Activated CD4-positive, alpha-beta memory T cell treated with anti-CD3 and anti-CD28 coated beads for 36 hours (primary cell): ENCODE measurements around the gene ATL2. TPM values are rescaled to one million over a fixed set of nuclear protein-coding genes. Genes with fewer than 3 reads are reported as not detected.
"Not testable (repeated sequence)": the region's sequence is repeated elsewhere in the genome, so short reads cannot be mapped to it uniquely, and the experiment has no call there.

Experiments used
- CTCF ChIA-PET: fragments of 350-600 bp; sonication (Branson Sonifier 250); formaldehyde crosslinking; loops from one replicate; lab custom pipeline; 2021; ENCODE audit warnings: antibody characterized with exemption, inconsistent platforms; lab: Charles Lee
- POLR2A ChIA-PET: fragments of 350-600 bp; sonication (Branson Sonifier 250); formaldehyde crosslinking; loops from one replicate; lab custom pipeline; 2021; ENCODE audit warnings: antibody characterized with exemption; lab: Charles Lee
- DNase-seq: peaks from one replicate; pipeline ENCODE4 v3.0.0-alpha.2; 2020
- H3K27ac Mint-ChIP-seq: one replicate; pipeline ENCODE4 v1.8.0; 2021; ENCODE audit warnings: mixed read lengths
- H3K27me3 Mint-ChIP-seq: one replicate; pipeline ENCODE4 v1.8.0; 2021; ENCODE audit warnings: mixed read lengths
- H3K36me3 Mint-ChIP-seq: one replicate; pipeline ENCODE4 v1.8.0; 2021; ENCODE audit warnings: mixed read lengths
- H3K4me1 Mint-ChIP-seq: one replicate; pipeline ENCODE4 v1.8.0; 2021; ENCODE audit warnings: low read depth, mixed read lengths
- H3K4me3 Mint-ChIP-seq: one replicate; pipeline ENCODE4 v1.8.0; 2021; ENCODE audit warnings: mild to moderate bottlenecking, mixed read lengths
- H3K9me3 Mint-ChIP-seq: one replicate; pipeline ENCODE4 v1.8.0; 2021; ENCODE audit warnings: mixed read lengths
- intact Hi-C: fragments of 100-400 bp; cut with micrococcal nuclease; formaldehyde crosslinking; loops from one replicate; pipeline ENCODE4 v1.15.1; 2023
- total RNA-seq, 2 experiments: library from RNA; stranded (reverse); gene quantifications; one replicate each; pipeline ENCODE4 v1.2.3, GENCODE V29; 2021

Gene ATL2
- 10 to 100 TPM; 51.3 to 53.9 TPM for total RNA-seq

DNA sequence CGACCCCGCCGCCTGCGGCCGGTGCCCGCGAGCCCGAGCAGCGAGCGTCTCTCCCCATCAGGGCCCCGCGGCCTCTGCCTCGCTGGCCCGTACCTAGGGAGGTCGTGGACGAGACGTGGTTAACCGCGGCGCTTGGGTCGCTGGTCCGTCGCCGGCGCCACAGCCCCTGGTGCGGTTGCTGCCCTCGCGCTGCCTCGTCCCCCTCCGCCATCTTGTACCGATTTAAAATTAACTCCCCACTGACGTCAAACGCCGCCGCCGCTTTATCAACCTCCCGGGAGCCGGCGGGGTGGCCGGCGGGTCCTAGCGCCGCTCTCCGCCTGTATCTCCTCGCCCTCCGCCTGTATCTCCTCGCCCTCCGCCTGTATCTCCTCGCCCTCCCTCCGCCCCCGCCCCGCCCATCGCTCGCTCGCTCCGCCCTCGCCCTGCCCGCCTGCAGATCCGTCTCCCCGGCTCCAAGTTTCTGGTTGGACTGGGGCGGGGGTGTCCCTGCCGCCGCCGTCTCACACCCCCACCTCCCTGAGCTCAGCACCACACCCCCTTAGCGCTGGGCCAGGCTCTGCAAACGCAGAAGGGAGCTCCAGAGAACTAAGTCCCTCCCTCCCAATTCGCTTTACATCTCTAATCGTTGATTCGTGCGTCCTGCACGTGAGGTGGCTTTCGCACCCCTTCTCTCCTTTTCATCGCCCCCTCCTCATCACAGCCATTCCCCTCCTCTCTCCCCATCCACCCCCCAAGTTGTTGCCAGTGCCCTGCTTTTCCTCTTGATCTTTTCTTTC, at the start of gene ATL2:
Gene ATL2, minus strand, starts transcription at position 224 of the 779 bp plus-strand sequence. Its CDS starts 13 bp downstream, at position 211.
- intact Hi-C loops, result loop anchor here (1.0 to 5.0 kb wide), 5 partner anchors 85 to 745 kb away; partner anchors contain the start of genes CYP1B1 and SOS1
- no peaks in the 10 kb centered on the region for H3K27me3 Mint-ChIP-seq
- no peaks in the 10 kb centered on the region for H3K9me3 Mint-ChIP-seq
- H3K4me3 Mint-ChIP-seq, result peak within 1 kb of the TSS; percentile 83
- CTCF ChIA-PET, result interaction anchor here (0.9 to 4.2 kb wide), 8 partner anchors 10 to 131 kb away, joined by 3 to 38 read pairs (median 6); no protein-coding TSS in a partner anchor
- POLR2A ChIA-PET, result interaction anchor here (0.7 to 2.0 kb wide), 10 partner anchors 10 to 374 kb away, joined by 3 to 8 read pairs (median 3); partner anchors contain the start of gene SRSF7
- peaks cover 55% of the 10 kb centered on the region for H3K4me1 Mint-ChIP-seq
- H3K36me3 Mint-ChIP-seq, result no peaks in the 10 kb centered on the region
- H3K27ac Mint-ChIP-seq, result peak within 1 kb of the TSS; percentile 81
- DNase-seq, result peak; percentile 97

DNA sequence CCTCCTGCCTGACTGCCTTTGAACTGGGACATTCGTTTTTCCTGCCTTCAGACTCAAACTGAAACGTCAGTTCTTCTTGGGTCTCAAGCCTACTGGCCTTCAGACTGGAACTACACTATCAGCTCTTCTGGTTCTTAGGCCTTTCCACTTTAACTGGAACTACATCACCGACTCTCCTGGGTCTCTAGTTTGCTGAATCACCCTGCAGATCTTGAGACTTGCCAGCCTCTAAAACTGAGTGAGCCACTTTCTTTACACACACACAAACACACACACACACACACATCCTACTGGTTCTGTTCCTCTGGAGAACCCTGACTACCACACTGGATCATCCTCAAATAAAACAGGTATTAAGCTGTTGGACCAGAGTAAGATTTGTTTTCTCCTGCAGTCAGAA, 46.7 kb upstream of the ATL2 start:
- ChIA-PET POLR2A (no interaction called here), CTCF (no interaction called here)
- no peak overlapping the region for H3K27ac Mint-ChIP-seq
- H3K27me3 Mint-ChIP-seq, result peaks cover 4% of the 10 kb centered on the region
- H3K36me3 Mint-ChIP-seq, result no peaks in the 10 kb centered on the region
- no peaks in the 10 kb centered on the region for H3K4me1 Mint-ChIP-seq
- no peak for DNase-seq
- H3K9me3 Mint-ChIP-seq, result no peaks in the 10 kb centered on the region
- no peak overlapping the region for H3K4me3 Mint-ChIP-seq
- intact Hi-C loops, result no loop called here

DNA sequence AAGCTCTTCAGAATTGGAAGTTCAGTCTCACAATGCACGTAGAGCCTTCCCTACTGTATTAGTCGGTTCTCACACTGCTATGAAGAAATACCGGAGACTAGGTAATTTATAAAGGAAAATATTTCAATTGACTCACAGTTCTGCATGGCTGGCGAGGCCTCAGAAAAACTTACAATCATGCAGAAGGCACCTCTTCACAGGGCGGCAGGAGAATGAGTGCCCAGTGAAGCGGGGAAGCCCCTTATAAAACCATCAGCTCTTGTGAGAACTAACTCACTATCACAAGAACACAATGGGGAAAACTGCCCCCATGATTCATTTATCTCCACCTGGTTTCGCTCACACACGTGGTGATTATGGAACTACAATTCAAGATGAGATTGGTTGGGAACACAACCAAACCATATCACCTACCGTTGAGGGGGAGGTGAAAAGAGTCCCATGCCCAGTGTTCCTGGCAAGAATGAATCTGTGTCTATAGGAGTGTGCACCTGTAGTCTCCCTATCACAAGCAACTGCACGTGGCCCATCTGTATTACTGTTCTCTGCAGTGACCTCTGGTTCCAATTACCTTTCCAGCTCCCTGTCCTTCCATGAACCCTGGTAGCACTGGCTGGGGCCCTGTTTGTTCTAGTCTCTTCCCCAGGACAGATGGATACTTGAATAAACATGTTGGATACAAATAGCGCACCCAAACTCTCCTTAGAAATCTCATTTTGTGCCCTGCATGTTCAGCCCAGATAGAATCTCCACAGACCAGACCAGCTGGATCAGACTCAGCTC, 44.4 kb upstream of the ATL2 start:
- H3K4me3 Mint-ChIP-seq, result no peak overlapping the region
- POLR2A ChIA-PET, result no interaction called here
- no peak overlapping the region for H3K27ac Mint-ChIP-seq
- H3K36me3 Mint-ChIP-seq, result no peaks in the 10 kb centered on the region
- H3K27me3 Mint-ChIP-seq, result peaks cover 4% of the 10 kb centered on the region
- CTCF ChIA-PET, result interaction anchor here (1.3 kb wide), 1 partner anchor 87 kb away, joined by 6 read pairs; no protein-coding TSS in a partner anchor
- no peaks in the 10 kb centered on the region for H3K9me3 Mint-ChIP-seq
- no peaks in the 10 kb centered on the region for H3K4me1 Mint-ChIP-seq
- no peak for DNase-seq
- intact Hi-C loops, result no loop called here

DNA sequence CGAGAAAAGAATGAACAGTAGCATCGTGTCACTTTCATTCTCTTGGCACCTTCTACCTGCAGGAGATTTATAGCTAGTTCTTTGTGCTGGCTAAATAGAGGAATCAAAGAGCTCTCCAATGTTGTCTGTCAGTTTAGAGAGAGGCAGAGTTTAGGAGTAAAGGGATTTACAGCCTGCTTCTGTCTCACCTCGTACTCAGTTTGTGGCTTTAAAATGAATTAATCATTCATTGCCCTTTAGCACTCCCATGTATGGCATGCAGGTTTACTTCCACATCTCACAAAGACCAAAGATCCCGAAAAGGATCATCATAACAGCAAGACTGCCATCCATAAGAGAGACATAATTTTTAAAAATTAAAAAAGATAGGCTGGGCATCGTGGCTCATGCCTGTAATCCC, 42.4 kb upstream of the ATL2 start:
- H3K27ac Mint-ChIP-seq, result no peak overlapping the region
- intact Hi-C loops, result no loop called here
- POLR2A ChIA-PET, result no interaction called here

DNA sequence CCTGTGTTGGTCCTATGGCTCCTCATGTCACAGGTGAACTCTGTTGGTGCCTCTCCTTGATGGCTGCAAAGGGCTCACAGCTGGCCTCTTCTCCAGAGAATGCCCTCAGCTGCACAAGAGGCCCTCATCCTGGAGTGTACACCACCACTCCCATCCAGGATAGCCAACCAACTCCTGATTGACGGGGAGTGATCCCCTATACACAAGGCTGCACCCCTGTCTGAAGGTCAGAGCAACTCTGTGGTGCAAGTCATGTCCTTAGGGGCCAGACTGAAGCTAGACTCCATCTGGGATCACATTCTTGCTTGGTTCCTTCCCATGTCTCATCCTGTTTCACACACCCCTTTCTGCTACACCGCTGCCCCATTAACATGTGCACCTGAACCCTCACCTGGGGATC, 41.7 kb upstream of the ATL2 start:
- CTCF ChIA-PET, result no interaction called here
- Mint-ChIP-seq H3K27me3 (peaks cover 4% of the 10 kb centered on the region), H3K9me3 (peaks cover 3% of the 10 kb centered on the region), H3K27ac (no peak overlapping the region), H3K36me3 (no peaks in the 10 kb centered on the region), H3K4me1 (no peaks in the 10 kb centered on the region), H3K4me3 (no peak overlapping the region)
- POLR2A ChIA-PET, result no interaction called here
- no peak for DNase-seq
- intact Hi-C loops, result no loop called here

More for the DNA sequence above, 42.4 kb upstream of the ATL2 start:
- no peak for DNase-seq
- Mint-ChIP-seq H3K4me3 (no peak overlapping the region), H3K36me3 (no peaks in the 10 kb centered on the region), H3K4me1 (no peaks in the 10 kb centered on the region), H3K27me3 (peaks cover 4% of the 10 kb centered on the region), H3K9me3 (no peaks in the 10 kb centered on the region)
- CTCF ChIA-PET, result no interaction called here

DNA sequence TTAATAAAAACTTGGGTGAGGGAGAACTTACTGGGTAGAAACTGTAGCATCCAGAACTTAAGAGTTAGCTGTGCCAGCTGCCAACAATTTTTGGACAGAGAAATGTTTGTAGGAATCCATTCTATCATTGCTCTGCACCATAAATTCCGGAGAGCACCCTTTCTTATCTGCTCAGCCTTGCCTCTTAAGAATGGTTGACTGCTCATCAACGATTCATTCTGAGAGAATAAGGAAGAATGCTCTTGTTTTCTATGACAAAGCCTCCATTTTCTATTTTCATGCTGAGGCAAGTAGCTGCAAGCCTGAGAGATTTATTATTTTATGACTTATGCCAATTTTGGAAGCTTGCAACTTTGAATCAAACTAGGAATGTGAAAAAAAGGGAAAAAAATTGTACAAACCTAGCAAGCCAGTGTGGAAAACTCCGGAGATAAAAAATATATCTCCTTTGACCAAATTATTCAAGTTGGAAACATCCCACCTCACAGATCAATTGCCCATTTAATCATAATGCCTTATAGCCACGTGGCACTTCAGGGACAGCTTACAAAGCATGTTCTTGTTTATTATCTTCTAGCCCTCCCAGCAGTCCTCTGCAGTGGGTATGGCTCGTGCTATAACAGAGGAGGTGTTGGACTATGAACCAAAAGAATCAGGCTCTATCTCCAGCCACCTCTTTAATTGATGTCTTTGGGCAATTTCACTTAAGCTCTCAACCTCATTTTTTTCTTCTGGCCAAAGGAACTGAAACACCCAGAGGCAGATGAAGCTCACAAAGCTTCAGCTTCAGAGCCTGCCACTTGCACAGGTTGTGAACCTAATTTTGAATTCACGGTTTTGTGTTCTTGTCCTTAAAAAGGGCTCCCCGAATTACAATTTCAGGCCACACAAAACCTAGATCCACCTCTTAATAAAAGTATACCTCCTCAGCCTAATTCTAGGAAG, 40.9 kb upstream of the ATL2 start:
- intact Hi-C loops, result no loop called here
- Mint-ChIP-seq H3K36me3 (no peaks in the 10 kb centered on the region), H3K9me3 (peaks cover 5% of the 10 kb centered on the region), H3K27ac (no peak overlapping the region), H3K4me3 (no peak overlapping the region), H3K4me1 (no peaks in the 10 kb centered on the region), H3K27me3 (peaks cover 4% of the 10 kb centered on the region)
- CTCF ChIA-PET, result interaction anchor here (0.9 kb wide), 1 partner anchor 90 kb away, joined by 3 read pairs; no protein-coding TSS in a partner anchor
- no peak for DNase-seq
- POLR2A ChIA-PET, result no interaction called here

DNA sequence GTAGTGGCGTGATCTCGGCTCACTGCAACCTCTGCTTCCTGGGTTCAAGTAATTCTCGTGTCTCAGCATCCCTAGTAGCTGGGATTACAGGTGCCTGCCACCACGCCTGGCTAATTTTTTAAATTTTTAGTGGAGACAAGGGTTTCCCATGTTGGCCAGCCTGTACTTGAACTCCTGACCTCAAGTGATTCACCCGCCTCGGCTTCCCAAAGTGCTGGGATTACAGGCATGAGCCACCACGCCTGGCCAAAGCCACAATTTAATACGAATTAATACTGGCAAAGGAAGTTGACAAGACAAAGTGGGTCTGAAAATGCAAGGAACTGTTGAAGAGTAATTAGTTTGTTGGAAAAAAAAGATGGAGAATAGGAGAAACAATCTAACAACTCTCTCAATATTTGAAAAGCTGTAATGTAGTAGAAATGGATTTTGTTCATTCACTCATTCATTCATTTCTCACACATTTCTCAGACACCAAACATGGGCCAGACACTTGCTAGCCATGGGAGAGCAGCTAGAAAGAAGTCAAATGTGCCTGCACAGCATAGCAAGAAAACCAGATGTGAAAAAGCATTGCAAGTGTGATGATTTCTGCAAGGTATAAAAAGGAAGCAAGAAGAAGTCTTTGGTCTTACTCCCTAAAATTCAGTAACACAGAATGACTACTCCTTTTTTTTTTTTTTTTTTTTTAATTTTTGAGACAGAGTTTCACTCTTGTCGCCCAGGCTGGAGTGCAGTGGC, 39.4 kb upstream of the ATL2 start:
- intact Hi-C loops, result no loop called here
- no peak overlapping the region for H3K4me3 Mint-ChIP-seq
- POLR2A ChIA-PET, result no interaction called here
- peaks cover 16% of the 10 kb centered on the region for H3K9me3 Mint-ChIP-seq
- CTCF ChIA-PET, result no interaction called here
- DNase-seq, result no peak
- peaks cover 4% of the 10 kb centered on the region for H3K27me3 Mint-ChIP-seq
- no peaks in the 10 kb centered on the region for H3K4me1 Mint-ChIP-seq
- H3K36me3 Mint-ChIP-seq, result no peaks in the 10 kb centered on the region
- no peak overlapping the region for H3K27ac Mint-ChIP-seq

DNA sequence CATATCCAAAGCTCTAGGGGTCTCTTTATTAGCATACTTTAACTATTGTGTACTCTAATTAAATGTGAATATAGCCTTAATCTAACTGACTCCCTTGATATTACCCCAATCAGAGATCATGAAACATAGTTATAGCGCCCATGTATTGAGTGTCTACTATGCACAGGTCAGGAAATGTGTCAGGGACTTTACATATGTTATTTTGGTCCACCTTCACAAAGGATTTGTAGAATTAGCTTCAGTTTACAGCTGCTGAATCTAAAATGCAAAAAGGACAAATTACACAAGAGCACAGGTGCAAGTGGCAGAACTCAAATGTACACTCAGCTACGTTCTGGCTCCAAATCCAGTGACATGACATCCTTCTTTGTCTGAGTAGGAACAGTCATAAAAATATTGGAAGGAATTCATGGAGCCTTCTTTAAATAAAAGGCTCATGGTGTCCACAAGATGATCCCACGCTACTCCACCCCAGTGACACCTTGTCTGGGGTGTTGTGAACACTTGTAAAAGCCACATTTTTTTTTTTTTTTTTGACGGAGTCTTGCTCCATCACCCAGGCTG, 38.7 kb upstream of the ATL2 start:
- no peaks in the 10 kb centered on the region for H3K36me3 Mint-ChIP-seq
- H3K27me3 Mint-ChIP-seq, result peaks cover 4% of the 10 kb centered on the region
- ChIA-PET POLR2A (no interaction called here), CTCF (no interaction called here)
- no peak for DNase-seq
- no peak overlapping the region for H3K27ac Mint-ChIP-seq
- peaks cover 16% of the 10 kb centered on the region for H3K9me3 Mint-ChIP-seq
- intact Hi-C loops, result no loop called here
- no peaks in the 10 kb centered on the region for H3K4me1 Mint-ChIP-seq
- no peak overlapping the region for H3K4me3 Mint-ChIP-seq

DNA sequence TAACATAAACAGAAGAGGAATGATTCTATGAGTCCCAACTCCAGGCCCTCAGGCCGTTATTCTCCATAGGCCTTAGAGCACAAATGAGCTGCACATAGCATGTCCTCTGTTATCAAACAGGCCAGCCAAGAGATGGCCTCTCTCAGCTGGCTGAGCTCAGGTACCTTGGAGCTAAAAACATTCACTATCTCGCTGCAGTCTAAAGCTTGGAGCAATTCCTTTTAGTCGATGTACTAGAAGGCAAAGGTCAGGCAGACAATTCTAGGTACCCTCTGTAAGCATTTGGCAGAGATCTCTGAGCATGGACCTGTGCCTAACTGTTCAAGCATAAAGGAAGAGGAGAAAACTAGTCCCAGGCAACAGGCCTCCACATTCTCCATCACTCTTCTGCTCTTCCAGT, 38.0 kb upstream of the ATL2 start:
- Mint-ChIP-seq H3K36me3 (no peaks in the 10 kb centered on the region), H3K4me3 (no peak overlapping the region), H3K27me3 (peaks cover 4% of the 10 kb centered on the region), H3K27ac (no peak overlapping the region), H3K9me3 (peaks cover 16% of the 10 kb centered on the region), H3K4me1 (no peaks in the 10 kb centered on the region)
- ChIA-PET CTCF (no interaction called here), POLR2A (no interaction called here)
- no peak for DNase-seq
- intact Hi-C loops, result no loop called here

DNA sequence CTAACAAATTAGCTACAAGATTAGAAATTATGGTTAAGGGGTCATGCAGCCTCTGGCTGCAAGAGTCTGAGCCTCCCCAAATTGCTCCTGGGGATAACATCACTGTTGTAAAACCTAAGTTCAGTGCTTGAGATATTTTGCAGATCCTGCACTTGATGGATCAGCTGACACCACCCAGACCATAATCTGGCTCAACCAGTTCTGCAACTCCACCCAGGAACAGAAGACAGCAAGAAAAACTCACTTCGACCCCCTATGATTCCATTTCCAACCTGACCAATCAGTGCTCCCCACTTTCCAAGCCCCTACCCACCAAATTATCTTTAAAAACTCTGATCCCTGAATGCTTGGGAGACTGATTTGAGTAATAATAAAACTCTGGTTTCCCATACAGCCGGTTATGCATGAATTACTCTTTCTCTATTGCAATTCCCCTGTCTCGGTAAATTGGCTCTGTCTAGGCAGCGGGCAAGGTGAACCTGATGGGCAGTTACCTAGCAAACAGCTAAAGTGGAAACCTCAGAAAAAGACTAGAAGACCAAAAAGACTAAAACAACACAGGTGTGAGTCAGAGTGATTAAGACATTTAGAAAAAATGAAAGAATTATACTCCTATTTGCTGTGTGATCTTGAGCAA, 35.3 kb upstream of the ATL2 start:
- intact Hi-C loops, H3K36me3 Mint-ChIP-seq, CTCF ChIA-PET, DNase-seq, H3K4me1 Mint-ChIP-seq, H3K4me3 Mint-ChIP-seq, H3K27ac Mint-ChIP-seq, H3K27me3 Mint-ChIP-seq, POLR2A ChIA-PET: not testable (repeated sequence)
- peaks cover 16% of the 10 kb centered on the region for H3K9me3 Mint-ChIP-seq
